ENCODE measurements around the gene ERN1.

ERN1 gene

GRCh38 chr17:64071111-64071510, 58.8 kb downstream of the ERN1 start:
- H3K27ac ChIP-seq (replicated peaks): no peak overlapping the region
- H3K27me3 ChIP-seq (ENCODE audit: insufficient read depth, poor library complexity, severe bottlenecking): no peaks in the 10 kb centered on the region
- no peak overlapping the region for H3K4me3 ChIP-seq (replicated peaks; ENCODE audit: insufficient read depth, low read length)
- no peak for DNase-seq (ENCODE audit: low read depth in 1 of 2, low spot score in 1 of 2)
- TF ChIP-seq POLR2AphosphoS5 (IDR thresholded peaks at IDR 0.05; ENCODE audit: low read depth) (no peak), GABPA (IDR thresholded peaks at IDR 0.05; ENCODE audit: low read depth) (no peak), REST (IDR thresholded peaks at IDR 0.05; ENCODE audit: insufficient replicate concordance, low read depth) (no peak), SPI1 (IDR thresholded peaks at IDR 0.05; ENCODE audit: borderline replicate concordance, low read depth) (no peak), CTCF (IDR thresholded peaks at IDR 0.05; ENCODE audit: insufficient read depth, low read length) (no peak)

- no peak for DNase-seq (ENCODE audit: low read depth in 1 of 2, low spot score in 1 of 2)
- Histone ChIP-seq H3K27ac (replicated peaks) (no peak overlapping the region), H3K27me3 (ENCODE audit: insufficient read depth, poor library complexity, severe bottlenecking) (no peaks in the 10 kb centered on the region), H3K4me3 (replicated peaks; ENCODE audit: insufficient read depth, low read length) (no peak overlapping the region)
- TF ChIP-seq SPI1 (IDR thresholded peaks at IDR 0.05; ENCODE audit: borderline replicate concordance, low read depth): no peak
- no peak for TF ChIP-seq GABPA (IDR thresholded peaks at IDR 0.05; ENCODE audit: low read depth)
- TF ChIP-seq REST (IDR thresholded peaks at IDR 0.05; ENCODE audit: insufficient replicate concordance, low read depth): no peak
- TF ChIP-seq CTCF (IDR thresholded peaks at IDR 0.05; ENCODE audit: insufficient read depth, low read length): no peak
- no peak for TF ChIP-seq POLR2AphosphoS5 (IDR thresholded peaks at IDR 0.05; ENCODE audit: low read depth)
Measured at GRCh38 chr17:64070213-64070612, 59.7 kb downstream of the ERN1 start.

GRCh38 chr17:64069143-64069542, 60.8 kb downstream of the ERN1 start:
- no peak overlapping the region for H3K4me3 ChIP-seq (replicated peaks; ENCODE audit: insufficient read depth, low read length)
- TF ChIP-seq GABPA (IDR thresholded peaks at IDR 0.05; ENCODE audit: low read depth) (no peak), CTCF (IDR thresholded peaks at IDR 0.05; ENCODE audit: insufficient read depth, low read length) (no peak)
- DNase-seq (ENCODE audit: low read depth in 1 of 2, low spot score in 1 of 2): no peak
- H3K27me3 ChIP-seq (ENCODE audit: insufficient read depth, poor library complexity, severe bottlenecking): no peaks in the 10 kb centered on the region
- no peak overlapping the region for H3K27ac ChIP-seq (replicated peaks)

GRCh38 chr17:64067657-64068056, 62.3 kb downstream of the ERN1 start:
- H3K4me3 ChIP-seq (replicated peaks; ENCODE audit: insufficient read depth, low read length): no peak overlapping the region
- H3K27ac ChIP-seq (replicated peaks): no peak overlapping the region
- no peak for DNase-seq (ENCODE audit: low read depth in 1 of 2, low spot score in 1 of 2)
- H3K27me3 ChIP-seq (ENCODE audit: insufficient read depth, poor library complexity, severe bottlenecking): no peaks in the 10 kb centered on the region
- TF ChIP-seq GABPA (IDR thresholded peaks at IDR 0.05; ENCODE audit: low read depth): no peak
- no peak for TF ChIP-seq CTCF (IDR thresholded peaks at IDR 0.05; ENCODE audit: insufficient read depth, low read length)
- no peak for TF ChIP-seq POLR2AphosphoS5 (IDR thresholded peaks at IDR 0.05; ENCODE audit: low read depth)
- no peak for TF ChIP-seq SPI1 (IDR thresholded peaks at IDR 0.05; ENCODE audit: borderline replicate concordance, low read depth)
- no peak for TF ChIP-seq REST (IDR thresholded peaks at IDR 0.05; ENCODE audit: insufficient replicate concordance, low read depth)

Data from HL-60 (cell line).